HG03066 (cell line): ENCODE measurements around the gene THAP10.

ENCODE experiments used
- ATAC-seq: cut with Tn5 transposase; IDR thresholded peaks from one replicate; pipeline ENCODE4 v1.9.1; 2021; ENCODE audit warnings: low read depth; ENCODE audit not compliant: unreplicated experiment

Gene THAP10

DNA sequence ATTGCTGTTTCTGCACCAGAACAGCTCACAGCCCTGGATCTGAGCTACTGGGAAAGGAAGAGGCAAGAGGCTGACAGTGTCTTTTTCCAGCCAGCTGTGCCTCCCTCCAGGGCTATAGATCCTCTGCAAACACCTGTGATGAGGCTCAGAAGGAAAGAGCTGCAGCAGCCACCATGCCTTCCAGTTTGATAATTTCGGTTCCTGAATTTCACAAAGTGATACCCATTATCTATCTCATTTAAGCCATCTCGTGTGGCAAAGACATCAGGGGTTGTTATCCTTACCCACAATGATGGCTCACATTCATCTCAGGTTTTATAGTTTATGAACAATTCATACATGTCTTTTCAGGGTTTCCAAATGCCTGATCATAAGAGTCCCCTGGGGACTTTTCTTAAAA lies 36.5 kb downstream of the THAP10 start:
- no peak for ATAC-seq

DNA sequence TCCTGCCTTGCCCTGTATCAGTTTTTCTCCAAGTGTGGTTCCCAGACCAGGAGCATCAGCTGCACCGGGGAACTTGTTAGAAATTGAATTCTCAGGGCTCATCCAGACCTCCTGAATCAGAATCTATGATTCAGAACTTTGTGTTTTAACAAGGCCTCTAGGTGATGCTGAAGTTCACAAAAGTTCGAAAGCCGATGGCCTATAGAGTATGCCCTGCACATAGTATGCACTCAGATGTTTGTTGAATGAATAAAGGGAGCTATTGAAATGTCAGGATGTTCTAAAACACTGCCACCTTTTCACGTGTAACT lies 37.6 kb downstream of the THAP10 start:
- no peak for ATAC-seq

DNA sequence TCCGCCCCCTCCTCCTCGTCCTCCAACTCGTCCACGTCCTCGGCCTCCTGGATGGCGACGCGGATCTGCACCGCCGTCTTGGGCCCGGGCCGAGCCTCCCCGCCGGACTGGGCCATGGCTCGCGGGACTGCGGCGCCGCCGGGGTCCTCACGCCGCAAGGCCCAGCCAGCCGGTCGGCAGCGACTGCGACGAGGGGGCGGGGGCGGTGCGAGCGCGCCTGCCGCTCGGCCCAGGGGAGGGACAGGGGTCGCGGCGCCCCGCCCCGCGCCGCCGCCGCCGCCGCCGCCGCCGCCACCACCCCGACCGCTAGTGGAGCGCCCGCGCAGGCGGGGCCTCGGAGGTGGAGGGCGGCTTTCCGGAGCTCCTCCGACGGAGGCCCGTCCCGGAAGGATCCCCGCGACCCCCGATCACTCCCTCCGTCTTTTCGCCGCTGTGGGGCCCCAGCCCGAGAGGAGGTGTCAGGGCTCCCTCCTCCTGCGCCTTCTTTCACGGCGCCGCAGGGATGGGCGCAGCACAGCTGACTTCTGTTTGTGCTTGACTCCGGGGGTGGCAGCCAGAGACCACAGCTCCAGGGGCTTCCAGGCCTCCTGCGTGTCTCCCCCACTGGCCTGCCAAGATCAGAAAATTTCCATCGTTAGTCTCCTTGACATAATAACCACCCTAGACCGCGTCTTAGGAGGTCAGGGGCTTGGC lies 38.1 kb downstream of the THAP10 start, which contains the start of gene LARP6:
LARP6 (minus strand) TSS at position 185 of the 693 bp plus-strand sequence; CDS start at position 116, 69 bp downstream.
- ATAC-seq: no peak

DNA sequence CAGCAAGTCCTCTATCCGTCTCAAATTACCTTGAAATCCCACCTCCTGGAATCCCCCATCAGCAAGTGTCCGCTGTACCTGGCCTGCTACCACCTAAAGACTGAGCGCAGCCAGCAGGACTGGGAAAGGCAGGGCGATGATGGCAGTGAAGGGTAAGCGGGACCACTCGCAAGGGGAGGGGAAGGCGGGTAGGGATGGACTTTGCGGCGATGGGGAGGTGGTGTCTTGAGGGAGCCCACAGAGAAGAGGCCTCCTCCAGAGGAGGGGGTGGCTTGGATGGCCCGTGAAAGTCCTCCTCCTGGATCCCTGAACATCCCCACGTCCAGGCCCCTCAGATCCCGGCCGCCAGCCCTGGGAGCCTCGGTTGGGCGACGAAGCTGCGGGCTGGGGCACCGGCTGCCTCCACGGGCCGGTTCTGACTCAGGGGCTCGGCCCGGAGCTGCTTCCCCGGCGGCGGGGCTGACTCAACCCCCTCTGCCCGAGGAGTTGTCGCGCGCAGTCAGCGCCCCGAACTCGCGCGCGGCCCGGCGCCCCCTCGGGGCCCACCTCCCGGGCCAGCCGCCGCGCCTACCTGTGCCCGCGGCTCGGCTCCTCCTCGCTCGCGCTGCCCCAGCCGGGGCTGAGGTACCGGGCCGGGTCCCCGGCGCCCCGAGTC lies 38.8 kb downstream of the THAP10 start:
- no peak for ATAC-seq

DNA sequence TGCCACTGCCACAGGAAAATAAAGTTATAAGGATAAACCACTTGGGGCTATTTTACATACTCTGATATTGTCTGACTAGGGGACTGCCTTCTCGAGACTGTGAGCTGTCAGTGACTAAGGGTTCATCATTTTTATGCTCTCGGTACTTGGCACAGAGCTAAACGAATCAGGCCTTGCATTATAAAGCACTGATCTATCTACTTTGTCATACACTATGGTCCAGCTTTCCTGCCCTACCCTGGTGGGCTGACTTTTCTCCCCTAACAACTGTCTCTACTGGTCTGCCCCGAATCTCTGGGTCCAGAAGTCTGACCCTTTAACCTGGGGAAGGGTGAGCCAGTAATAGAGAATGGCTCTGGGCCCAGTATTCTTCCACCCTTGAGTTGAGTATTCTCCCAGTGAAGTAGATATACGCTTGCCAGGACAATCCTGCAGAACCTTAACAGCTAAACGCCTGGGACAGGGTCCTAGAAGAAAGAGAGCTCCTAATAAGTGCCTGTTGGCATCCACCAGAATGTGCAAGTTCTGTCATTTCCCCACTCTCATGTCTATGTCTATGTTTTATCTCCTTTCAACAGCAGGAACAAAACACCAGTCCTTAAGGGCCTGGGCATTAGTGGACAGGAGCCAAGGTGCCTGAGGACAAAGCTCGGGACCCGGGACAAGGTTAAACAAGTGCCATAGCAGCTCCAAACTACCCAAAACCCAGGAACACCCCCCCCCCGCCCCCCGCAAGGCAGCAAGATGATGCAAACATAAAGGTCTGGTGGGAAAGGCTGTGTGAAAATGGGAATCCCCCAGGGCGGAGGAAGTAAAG lies 39.5 kb downstream of the THAP10 start:
- no peak for ATAC-seq

DNA sequence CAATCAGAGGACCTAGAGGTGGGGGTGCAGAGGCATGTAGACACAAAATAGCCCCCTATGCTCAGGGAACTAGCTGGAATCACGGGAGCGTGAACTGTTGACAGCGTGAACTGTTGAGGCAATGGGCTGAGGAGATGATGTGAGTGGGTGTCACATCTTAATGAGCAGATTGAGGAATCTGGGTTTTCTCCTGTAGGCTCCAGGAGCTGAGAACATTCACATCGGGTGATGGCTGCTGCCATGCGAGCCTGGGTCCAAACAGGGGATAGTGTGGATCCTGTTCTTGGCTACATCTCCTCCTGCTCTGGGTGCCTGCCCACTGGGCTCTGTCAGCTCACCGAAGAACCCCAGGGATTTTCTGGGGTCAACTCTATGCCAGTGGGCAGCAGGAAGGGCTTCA lies 40.3 kb downstream of the THAP10 start:
- ATAC-seq: no peak

DNA sequence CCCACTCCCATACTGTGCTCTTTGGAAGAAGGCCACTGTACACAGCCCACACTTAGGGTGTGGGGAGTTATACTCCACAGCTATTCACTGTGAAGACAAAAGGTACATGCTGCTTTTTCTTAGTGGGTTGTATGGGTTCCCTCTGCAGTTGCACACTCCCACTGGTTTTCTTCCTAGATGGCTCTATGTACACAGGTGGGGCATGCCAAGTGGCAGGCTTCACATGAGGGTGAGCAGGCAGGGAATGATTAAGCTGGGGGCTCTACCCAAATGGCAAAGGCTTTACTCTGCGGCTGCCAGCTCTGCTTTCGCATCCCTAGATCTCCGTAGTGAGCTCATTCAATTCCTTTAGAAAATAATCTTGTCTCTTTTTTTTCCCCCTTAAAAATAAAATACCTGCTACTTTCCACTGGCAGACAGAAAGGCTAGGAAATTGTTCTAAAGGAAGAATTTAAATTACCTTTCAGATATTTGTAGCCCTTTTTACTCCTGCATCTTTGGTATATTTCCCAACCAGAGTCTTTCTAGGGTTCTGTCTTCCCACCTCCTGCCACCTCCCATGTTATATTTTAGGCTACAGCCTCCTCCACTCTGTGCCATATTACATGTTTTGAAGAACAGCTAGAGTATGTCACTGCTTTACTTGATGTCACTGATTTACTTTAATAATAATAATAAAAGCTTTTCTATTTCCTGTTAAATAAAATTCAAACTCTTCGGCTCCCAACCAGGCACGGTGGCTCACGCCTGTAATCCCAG lies 46.5 kb downstream of the THAP10 start:
- no peak for ATAC-seq

DNA sequence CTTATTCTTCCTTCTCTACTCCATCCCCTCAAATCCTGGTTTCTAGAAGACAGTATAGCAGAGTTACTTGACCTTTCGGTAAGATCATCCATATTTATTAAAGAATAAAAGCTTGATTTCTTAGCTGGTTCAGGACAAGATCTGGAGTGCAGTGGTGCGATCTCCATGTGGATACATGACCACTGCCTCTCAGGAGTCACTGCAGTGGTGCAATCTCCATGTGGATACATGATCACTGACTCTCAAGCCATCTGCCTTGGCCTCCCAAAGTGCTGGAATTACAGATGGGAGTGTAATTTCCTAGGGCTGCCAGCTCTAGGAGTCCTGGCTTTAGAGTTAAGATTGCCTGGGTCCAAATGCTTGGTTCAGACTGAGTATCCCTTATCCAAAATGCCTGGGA lies 54.8 kb downstream of the THAP10 start:
- ATAC-seq: no peak

DNA sequence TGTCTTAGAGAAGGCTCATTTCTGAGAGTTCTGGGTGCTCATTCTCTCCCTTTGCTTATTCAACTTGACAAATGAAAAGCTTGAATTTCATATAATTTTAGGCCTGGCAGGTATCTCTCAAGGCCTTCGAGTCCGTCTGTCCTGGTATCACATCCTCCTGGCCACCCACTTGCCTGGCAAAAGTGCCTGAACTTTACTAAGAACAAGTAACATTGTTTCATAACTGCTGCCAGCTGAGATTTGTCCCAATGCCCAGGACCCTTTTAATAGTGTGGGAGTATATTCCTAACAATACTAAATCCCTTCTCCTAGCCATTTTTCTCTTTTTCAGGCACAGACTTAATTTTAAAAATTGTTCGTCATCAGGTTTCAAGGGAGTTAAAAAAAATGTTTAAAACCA lies 56.4 kb downstream of the THAP10 start:
- no peak for ATAC-seq

DNA sequence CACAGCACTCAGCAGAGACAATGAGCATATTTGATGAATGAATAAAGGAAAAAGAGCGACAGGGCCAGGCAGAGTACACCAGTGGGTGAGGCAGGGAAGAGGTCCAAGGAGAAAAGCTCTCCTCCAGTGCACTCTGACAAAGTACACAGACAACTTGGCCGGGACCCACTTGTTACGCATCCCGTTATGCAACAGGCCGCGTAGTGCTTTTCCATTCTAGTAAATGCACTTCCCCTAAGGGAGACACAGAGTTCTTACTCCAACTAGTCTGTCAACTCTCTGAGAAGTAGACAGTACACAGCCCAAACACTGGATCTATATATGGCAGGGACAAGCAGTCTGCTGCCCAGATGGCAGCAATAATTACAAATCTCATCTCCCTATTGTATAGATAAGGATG lies 56.8 kb downstream of the THAP10 start:
- ATAC-seq: no peak

DNA sequence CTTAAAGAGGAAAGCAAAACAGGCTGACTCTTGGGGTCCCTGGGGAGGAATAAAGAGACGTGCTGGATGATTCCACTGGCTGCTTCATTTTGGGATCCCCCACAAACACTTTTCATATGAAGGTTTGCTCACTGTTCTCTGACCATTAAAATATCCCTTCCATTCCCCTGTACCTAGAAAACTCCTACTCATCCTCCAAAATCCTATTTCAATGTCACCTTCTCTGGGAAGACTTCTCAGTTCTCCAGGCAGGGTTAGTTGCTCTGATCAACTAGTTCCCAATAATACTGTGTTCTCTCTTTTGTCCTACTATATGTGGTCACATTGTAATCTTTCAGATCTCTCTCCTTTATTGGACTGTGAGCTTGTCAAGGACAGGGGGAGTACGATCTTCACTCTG lies 57.2 kb downstream of the THAP10 start:
- no peak for ATAC-seq

DNA sequence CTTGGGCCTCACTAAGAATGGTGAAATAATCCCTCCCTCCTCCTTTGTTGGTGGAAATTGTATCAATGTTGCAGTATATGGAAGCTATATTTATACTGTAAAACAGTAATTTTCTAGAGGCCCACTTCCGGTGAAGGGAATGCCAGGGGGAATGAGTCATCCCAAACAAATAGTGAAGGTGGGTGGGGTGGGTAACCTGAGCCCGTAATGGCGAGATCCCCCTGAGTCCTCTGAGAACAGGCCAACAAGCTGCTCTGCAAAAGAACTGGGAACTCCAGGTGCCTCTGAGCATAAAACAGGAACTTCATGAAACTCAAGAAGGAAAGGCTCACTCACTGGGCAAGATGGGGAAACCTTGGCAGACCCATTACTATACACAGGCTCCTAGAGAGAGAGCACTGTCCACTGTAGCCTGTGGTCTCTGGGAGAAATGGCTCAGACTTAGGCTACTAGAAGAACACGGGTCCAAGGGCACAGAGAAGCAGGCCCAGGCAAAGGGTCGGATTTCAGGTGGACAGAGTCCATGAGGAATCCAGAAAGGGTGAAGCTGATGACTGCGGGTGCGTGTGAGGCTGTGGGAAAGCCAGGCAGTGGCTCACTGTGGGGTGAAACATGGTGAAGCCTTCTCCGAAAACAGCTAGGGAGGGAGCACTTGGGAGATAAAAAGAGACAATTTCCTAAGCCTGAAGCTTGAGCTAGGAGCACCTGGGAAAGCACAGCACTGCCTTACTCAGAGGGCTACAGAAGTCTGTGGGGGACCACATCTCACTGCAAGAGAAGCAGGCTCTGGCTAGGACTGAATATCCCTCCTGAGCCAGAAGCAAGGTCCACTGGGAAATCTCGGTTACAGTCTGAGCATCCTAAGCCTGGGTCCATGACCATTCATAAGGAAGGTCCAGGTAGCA lies 58.1 kb downstream of the THAP10 start:
- ATAC-seq: no peak

DNA sequence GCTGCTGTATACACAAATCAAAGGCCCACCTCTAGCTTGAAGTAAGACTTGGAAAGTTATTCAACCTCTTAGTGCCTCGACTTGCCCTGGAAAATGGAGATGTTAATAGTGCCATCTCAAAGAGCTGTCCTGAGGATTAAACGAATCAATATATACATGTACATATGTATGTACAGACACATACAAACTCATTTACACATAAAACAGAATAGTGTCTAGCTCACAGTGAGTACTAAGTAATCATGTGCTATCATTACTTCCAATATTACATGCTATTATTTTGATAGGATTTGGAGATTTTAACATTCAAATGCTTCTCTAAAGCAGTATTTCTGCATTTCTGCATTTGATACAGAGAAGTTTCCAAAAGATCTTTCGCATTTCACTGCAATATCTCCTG lies 58.8 kb downstream of the THAP10 start:
- ATAC-seq: no peak

DNA sequence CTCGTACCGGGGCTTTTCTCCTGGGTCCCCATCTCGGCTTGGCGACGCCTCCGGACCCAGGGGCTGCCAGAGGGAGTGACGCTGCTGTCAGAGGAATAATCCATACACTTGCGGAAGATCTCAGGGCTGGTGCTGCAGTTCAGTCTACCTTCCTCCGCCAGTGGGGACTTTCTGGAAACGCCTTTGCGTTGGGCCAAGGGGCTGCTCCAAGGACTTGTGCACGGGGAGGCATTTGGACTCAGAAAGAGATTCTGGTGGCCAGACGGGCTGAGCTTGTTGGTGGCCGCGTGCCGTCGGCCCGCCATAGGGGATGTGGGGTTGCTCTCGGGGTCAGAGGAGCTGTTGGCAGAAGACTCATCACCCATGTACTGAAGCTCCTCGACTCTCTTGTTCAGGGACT lies 60.1 kb downstream of the THAP10 start:
- no peak for ATAC-seq
